Ovary (tissue), 9 donors: ENCODE results near the gene RABGAP1L. TPM values are rescaled to one million over a fixed set of nuclear protein-coding genes. Genes with fewer than 3 reads are reported as not detected.

ENCODE experiments used
- DNase-seq, 5 donors: peaks; one replicate each; pipeline ENCODE4 v3.0.0-alpha.2; 2019 to 2020
- H3K27ac ChIP-seq, 2 donors: fragments of 200-600 bp; one replicate each; pipeline versions ENCODE4 v1.5.1 to v1.8.0; 2019 to 2022
- H3K27me3 ChIP-seq: fragments of 200-600 bp; one replicate; pipeline ENCODE4 v1.8.0; 2022
- H3K36me3 ChIP-seq: fragments of 200-600 bp; sonication (generic); one replicate; pipeline ENCODE4 v1.5.1; 2019
- H3K4me1 ChIP-seq: one replicate; pipeline ENCODE4 v1.8.1; 2013; ENCODE audit warnings: mild to moderate bottlenecking, moderate library complexity; ENCODE audit not compliant: insufficient read depth
- H3K4me3 ChIP-seq: fragments of 200-600 bp; sonication (generic); one replicate; pipeline ENCODE4 v1.5.1; 2017
- H3K9me3 ChIP-seq, 2 donors: fragments of 200-600 bp in 1 of 2; sonication (generic) in 1 of 2; one replicate each; pipeline versions ENCODE4 v1.5.1 to v1.8.1; 2013 to 2019; ENCODE audit warnings: mild to moderate bottlenecking in 1 of 2, moderate library complexity in 1 of 2
- CTCF ChIP-seq, 3 donors: fragments of 450-650 bp in 2 of 3; fragments of 200-600 bp in 1 of 3; IDR thresholded peaks; one replicate each; pipeline versions ENCODE4 v1.5.1 to v1.8.0; 2016 to 2022; ENCODE audit warnings: antibody characterized with exemption in 3 of 3, mild to moderate bottlenecking in 1 of 3
- EP300 ChIP-seq: sonication (generic); formaldehyde crosslinking; IDR thresholded peaks from one replicate; pipeline ENCODE4 v1.6.1; 2017; ENCODE audit warnings: antibody characterized with exemption
- POLR2A ChIP-seq: fragments of 450-650 bp; IDR thresholded peaks from one replicate; pipeline ENCODE4 v1.6.1; 2017; ENCODE audit warnings: antibody characterized with exemption, mild to moderate bottlenecking, moderate library complexity
- WGBS, 3 donors: extraction: QIAGEN DNeasy Blood & Tissue Kit in 1 of 3; methylation state at CpG; one replicate each; pipeline versions ENCODE4 v1.1.5 to v1.1.7; 2013 to 2017; 5-methylcytosine and 5-hydroxymethylcytosine counted together
- intact Hi-C, 4 donors: fragments of 100-400 bp; cut with DNase I; formaldehyde crosslinking; loops; one replicate each; pipeline versions ENCODE4 v1.11.0 to v1.15.1; 2022 to 2023
- polyA plus RNA-seq, 2 donors: library from polyadenylated mRNA; stranded (reverse); fragments of 200-250 nt in 1 of 2; fragments of 350-450 nt in 1 of 2; fragmentation: Illumina TruSeq in 1 of 2; extraction: RNeasy Lipid Tissue Mini Kit (QIAGEN cat#74804) in 1 of 2; gene quantifications; one replicate each; pipeline ENCODE4 v1.2.3, GENCODE V29; 2013 to 2014
- total RNA-seq, 7 donors: library from RNA; depleted of rRNA in 2 of 7; stranded (reverse); fragments of >200 nt in 2 of 7; fragmentation: NEBNext Ultra II Directional in 3 of 7; extraction: Animal tissue kit (Norgen Biotek cat#: 25700) in 3 of 7; gene quantifications; one replicate each; pipeline versions ENCODE4 v1.1.0 to v1.2.4, GENCODE V29; 2016 to 2023
- donor health status: DM: no; HTN: no; CAD: no; lungs with moderate emphysema.
- donor health status: DM: no; HTN: no; CAD: no.
- donor health status: Bipolar disorder and iron deficiency.
- donor health status: DM: yes; HTN: yes; CAD: no.
- donor health status: DM: no; HTN: no; CAD: no.
- donor health status: DM: yes; HTN: yes; CAD: no.

RABGAP1L gene
- total and polyA plus RNA-seq, 9 donors: 17.1 to 56.5 (median 43.6) TPM

GRCh38 chr1:174274452-174274851 lies 115.1 kb downstream of the RABGAP1L start:
- H3K36me3 ChIP-seq: no peaks in the 10 kb centered on the region
- WGBS, 3 donors: 74 to 86% (median 77%) methylated on average over 3 of the region's 3 CpGs
- TF ChIP-seq EP300 (no peak), POLR2A (no peak), CTCF (IDR thresholded peaks at IDR 0.05) (no peak)
- no peaks in the 10 kb centered on the region for H3K4me1 ChIP-seq
- DNase-seq: no peak
- H3K27ac ChIP-seq: no peak overlapping the region
- H3K27me3 ChIP-seq: no peaks in the 10 kb centered on the region
- no peak overlapping the region for H3K4me3 ChIP-seq
- H3K9me3 ChIP-seq: no peaks in the 10 kb centered on the region
- intact Hi-C loops: no loop called here

GRCh38 chr1:174274884-174275283 lies 115.6 kb downstream of the RABGAP1L start:
- H3K4me3 ChIP-seq: no peak overlapping the region
- no peaks in the 10 kb centered on the region for H3K9me3 ChIP-seq
- no peaks in the 10 kb centered on the region for H3K36me3 ChIP-seq
- TF ChIP-seq EP300 (no peak), CTCF (IDR thresholded peaks at IDR 0.05) (no peak), POLR2A (no peak)
- no peaks in the 10 kb centered on the region for H3K4me1 ChIP-seq
- no peak overlapping the region for H3K27ac ChIP-seq
- DNase-seq: no peak
- no peaks in the 10 kb centered on the region for H3K27me3 ChIP-seq
- intact Hi-C loops: no loop called here
- WGBS, 3 donors: 98 to 99% (median 98%) methylated on average over 2 of the region's 2 CpGs

GRCh38 chr1:174276087-174276486 lies 116.8 kb downstream of the RABGAP1L start:
- 94 to 100% (median 98%) methylated on average over 1 of the region's 1 CpG for WGBS, 3 donors
- intact Hi-C loops: no loop called here

GRCh38 chr1:174284052-174284451 lies 124.7 kb downstream of the RABGAP1L start:
- H3K4me3 ChIP-seq: no peak overlapping the region
- no peaks in the 10 kb centered on the region for H3K27me3 ChIP-seq
- WGBS, 3 donors: 98 to 100% (median 99%) methylated on average over 2 of the region's 2 CpGs
- no peaks in the 10 kb centered on the region for H3K36me3 ChIP-seq
- TF ChIP-seq POLR2A: no peak
- TF ChIP-seq CTCF (IDR thresholded peaks at IDR 0.05): no peak
- TF ChIP-seq EP300: no peak
- DNase-seq: no peak
- no peaks in the 10 kb centered on the region for H3K9me3 ChIP-seq
- no peaks in the 10 kb centered on the region for H3K4me1 ChIP-seq
- H3K27ac ChIP-seq: no peak overlapping the region
- intact Hi-C loops: no loop called here

More at GRCh38 chr1:174276087-174276486, 116.8 kb downstream of the RABGAP1L start:
- no peaks in the 10 kb centered on the region for H3K9me3 ChIP-seq
- no peak overlapping the region for H3K27ac ChIP-seq
- H3K4me1 ChIP-seq: no peaks in the 10 kb centered on the region
- no peaks in the 10 kb centered on the region for H3K27me3 ChIP-seq
- TF ChIP-seq CTCF (IDR thresholded peaks at IDR 0.05) (no peak), EP300 (no peak), POLR2A (no peak)
- H3K4me3 ChIP-seq: no peak overlapping the region
- no peak for DNase-seq
- H3K36me3 ChIP-seq: no peaks in the 10 kb centered on the region
